Measurements from ENCODE around the gene YWHAG. TPM values are rescaled to one million over a fixed set of nuclear protein-coding genes. Genes with fewer than 3 reads are reported as not detected.

The YWHAG gene
- total and polyA plus RNA-seq, 9 of the 15 experiments (the other 6 are each of a cell fraction or from before 2014, with no cell fraction given) = 30.4 to 246 (median 94.5) TPM

GRCh38 chr7:76303202-76304147 lies 55.3 kb downstream of the YWHAG start (continued):
- TF ChIP-seq CHD7 (IDR thresholded peaks at IDR 0.05; ENCODE audit: low read depth, low read length) = no peak
- TF ChIP-seq PHF21A (IDR thresholded peaks at IDR 0.05; ENCODE audit: borderline replicate concordance, low read depth) = no peak
- no peak for TF ChIP-seq WHSC1 (IDR thresholded peaks at IDR 0.05; ENCODE audit: low read length)
- peak; percentile 97 for TF ChIP-seq ZNF121 (CRISPR knock-in tag; conservative IDR thresholded peaks at IDR 0.05)
- peak; percentile 42 for TF ChIP-seq KDM5B (IDR thresholded peaks at IDR 0.05; ENCODE audit: insufficient replicate concordance, low read depth, low read length)
- TF ChIP-seq TCFL5 (CRISPR knock-in tag; conservative IDR thresholded peaks at IDR 0.05) = no peak
- TF ChIP-seq NFATC3 (IDR thresholded peaks at IDR 0.05) = no peak
- TF ChIP-seq CUX1 (CRISPR knock-in tag; IDR thresholded peaks at IDR 0.05) = no peak
